GM12891 (cell line): ENCODE measurements around the gene CCDC70.

Experiments used
- POLR2A ChIP-seq: IDR thresholded peaks from 2 replicates; pipeline ENCODE4 v1.6.1; 2011; ENCODE audit warnings: low read depth, low read length, control low read depth
- POLR2AphosphoS5 ChIP-seq: IDR thresholded peaks from 2 replicates; pipeline ENCODE4 v1.6.1; 2011; ENCODE audit warnings: low read depth, low read length, control low read depth
- TAF1 ChIP-seq: IDR thresholded peaks from 2 replicates; pipeline ENCODE4 v1.6.1; 2011; ENCODE audit warnings: low read depth, low read length, control low read depth

DNA sequence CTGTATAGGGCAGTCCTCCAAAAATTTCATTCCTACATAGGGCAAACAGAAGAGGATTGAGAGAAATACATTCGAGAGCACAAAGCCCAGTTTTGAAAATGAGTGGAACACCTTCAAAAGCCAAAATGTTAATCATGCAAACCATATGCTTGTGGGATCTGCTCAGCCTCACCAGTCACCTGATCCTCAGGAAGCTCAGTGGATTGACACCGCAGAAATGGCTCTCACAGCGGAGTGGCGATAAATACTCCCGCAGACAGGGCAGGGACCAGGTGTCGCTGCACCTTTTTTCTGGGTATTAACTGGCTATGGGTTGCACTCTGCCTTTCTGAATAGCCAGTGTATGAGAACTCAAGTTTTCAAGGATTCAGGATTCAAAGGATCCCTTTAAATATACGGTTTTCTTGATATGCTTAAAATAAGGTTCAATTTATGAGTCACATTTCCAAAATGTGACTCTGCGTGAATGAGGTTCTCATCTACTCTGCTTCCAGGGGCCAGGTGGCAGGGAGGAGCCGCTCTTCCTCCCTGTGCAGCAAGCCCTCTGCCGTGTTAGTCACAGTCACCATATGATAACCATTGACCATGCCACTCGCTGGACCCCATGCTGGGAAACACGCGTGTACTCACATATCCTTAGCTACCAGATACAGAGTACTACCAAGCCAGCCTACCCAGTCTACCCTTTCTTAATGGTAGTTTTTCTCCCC lies 39.5 kb upstream of the CCDC70 start:
- TF ChIP-seq POLR2A (no peak), TAF1 (no peak), POLR2AphosphoS5 (no peak)
